NCI-H526 treated with DMSO at 0.1 percent for 48 hours (cell line): ENCODE results near the gene PPP2R2C.
A peak's percentile ranks its signal among the peaks of the same experiment; 100 is the strongest.

Source experiments
- DNase-seq: peaks from one replicate; lab custom pipeline; 2025; lab: John Stamatoyannopoulos, UW

Gene PPP2R2C

DNA sequence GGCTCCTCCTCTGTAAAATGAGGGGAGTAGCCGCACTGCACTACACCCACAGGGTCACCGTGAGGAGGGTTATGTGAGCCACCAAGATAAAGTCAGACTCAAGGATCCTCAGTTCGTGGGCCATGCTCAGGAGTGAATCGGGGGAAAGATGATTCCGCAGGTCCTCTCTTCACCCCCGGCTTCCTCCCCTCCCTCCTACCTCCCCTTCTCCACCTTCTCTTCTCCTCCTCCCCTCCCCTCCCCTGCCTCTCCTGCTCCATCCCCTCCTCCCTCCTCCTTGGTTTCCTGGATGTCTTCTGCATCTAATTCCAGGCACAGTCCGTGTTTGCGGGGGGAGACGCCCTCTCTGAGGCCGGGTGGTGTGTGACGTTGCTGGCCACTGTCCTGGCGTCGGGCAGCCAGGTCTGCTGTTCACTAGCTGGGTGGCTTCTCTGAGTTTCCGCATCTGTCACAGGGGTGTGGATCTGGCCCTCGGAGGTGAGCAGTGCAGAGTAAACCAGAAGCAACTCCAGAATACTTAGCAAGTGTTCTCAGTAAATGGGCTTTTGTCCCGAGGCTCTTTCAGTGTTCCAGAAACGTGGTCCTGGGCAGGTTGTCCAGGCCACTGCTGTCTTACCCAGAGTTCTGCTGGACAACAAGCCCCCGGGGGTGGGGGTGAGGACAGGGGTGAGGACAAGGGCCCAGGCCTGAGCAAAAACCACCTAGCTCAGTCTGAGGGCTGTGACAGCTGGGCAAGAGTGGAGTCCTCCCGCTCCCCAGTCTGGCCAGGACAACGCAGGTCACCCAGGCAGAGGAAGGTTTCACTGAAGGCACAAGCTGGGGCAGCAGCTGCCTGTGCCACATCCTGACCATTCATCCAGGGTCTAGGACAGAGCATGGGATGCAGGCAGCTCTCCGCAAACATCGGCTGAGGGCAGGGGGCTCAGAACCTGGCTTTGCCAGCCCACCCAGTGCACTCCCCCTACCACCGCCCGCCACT lies 92.4 kb downstream of the PPP2R2C start:
- no peak for DNase-seq

DNA sequence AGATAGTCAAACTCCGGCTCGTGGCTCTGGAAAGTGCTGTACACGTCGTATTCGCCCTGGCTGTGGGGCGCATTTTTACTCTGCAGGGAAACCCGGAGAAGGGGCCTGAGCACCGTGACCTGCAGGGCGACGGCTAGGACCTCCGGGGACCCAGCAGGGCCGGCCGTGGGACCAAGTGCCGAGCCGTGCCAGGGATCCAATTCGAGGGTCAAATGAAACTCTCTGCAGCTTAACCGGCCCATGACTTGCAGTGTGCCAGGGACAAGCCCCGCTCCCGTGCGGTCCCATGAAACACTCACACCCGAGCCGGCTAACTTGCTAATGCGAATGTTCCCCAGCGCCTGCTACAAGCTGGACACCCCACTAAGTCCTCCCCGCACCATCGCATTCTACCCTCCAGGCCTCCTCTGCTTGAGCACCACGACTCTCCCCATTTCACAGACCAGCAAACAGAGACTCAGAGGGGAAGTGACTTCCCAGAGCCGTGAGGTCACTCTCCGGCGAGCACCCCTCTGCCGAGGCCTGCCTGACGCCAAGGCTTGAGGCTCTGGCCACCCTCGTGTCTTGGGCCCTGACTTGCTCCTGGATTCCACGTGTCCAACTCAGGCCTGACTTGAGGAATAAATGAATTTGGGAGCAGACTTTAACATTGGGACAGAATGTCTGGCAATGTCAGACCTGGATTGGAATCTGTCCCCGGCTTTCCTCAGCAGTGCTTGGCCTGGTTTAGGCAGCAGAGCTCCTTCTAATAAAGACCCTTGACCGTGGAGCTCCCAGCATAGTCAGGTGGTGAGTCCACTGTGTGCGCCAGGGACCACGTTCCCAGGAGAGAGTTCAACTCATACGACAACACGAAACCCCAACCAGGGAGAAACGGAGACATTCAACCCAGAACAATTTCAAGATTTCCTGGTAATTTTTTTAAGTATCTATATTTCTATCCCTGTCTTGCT lies 93.6 kb downstream of the PPP2R2C start:
- no peak for DNase-seq

DNA sequence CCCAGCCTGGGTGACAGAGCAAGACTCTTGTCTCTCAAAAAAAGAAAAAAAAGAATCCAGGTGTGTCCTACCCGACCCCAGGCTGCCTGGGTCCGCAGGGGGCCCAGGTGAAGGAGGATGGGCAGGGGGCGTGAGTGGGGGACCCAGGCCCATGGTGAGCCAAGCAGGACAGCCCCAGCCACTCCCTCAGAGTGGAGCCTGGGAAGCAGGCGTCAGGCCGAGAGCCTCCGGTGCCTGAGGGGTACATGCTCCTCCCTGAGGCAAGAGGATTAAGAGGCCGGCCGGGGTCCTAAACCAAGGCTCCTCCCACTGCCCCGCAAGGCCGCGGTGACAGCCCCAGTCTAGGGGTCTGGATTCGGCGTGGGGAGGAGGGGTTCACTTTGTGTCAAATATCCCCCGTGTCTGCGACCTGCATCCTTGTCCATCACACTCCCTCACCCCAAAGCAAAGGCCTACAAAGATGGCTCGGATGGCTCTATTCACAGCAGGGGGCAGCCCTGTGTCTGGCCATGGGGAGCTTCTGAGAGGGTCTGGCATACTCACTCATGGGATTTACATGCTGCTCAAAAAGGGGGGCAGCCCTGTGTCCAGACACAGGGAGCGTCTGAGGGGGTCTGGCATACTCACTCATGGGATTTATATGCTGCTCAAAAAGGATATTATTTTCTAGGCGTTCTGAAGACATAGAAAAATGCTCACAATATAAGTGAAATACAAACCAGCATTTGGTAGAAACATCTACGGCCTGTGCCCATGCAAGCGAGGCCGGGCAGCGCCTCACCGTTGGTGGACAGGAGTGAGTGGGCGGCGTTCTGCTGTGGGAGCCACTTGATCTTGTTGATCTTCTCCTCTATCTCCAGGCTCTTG lies 94.6 kb downstream of the PPP2R2C start:
- no peak for DNase-seq

DNA sequence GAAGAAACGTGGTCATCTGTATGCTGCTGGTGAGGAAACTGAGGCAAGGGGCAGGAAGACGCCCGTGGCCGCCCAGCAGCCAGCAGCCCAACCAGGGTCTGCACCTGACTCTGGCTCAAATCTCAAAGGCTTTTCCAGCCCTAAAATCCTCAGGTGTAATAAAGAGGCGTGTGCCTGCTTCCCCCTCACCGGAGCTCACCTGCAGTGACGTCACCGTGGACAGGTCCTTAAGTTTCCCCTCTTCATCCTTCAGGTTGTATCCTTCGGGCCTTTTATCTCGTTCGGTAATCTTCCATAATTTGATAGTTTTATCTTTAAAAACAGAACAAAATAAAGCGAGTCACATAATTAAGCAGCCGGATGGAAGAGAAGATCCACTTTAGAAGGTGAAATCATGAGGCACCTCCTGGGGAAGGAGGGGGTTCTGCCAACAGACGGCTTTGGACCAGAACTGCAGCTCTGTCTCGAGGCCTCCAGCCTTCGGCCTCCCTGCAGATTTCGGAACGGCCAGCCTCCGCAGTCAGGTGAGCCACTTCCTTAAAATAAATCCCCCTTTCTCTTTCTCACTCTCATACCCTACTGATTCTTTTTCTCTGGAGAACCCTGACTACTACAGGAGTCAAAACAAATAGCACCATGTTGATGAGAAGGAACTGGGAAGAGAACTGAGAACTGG lies 96.7 kb downstream of the PPP2R2C start:
- DNase-seq: no peak

- no peak for DNase-seq
Observed at GRCh38 chr4:6374575-6374974, 97.8 kb downstream of the PPP2R2C start.

GRCh38 chr4:6373541-6374410 lies 98.6 kb downstream of the PPP2R2C start:
- DNase-seq: no peak

DNA sequence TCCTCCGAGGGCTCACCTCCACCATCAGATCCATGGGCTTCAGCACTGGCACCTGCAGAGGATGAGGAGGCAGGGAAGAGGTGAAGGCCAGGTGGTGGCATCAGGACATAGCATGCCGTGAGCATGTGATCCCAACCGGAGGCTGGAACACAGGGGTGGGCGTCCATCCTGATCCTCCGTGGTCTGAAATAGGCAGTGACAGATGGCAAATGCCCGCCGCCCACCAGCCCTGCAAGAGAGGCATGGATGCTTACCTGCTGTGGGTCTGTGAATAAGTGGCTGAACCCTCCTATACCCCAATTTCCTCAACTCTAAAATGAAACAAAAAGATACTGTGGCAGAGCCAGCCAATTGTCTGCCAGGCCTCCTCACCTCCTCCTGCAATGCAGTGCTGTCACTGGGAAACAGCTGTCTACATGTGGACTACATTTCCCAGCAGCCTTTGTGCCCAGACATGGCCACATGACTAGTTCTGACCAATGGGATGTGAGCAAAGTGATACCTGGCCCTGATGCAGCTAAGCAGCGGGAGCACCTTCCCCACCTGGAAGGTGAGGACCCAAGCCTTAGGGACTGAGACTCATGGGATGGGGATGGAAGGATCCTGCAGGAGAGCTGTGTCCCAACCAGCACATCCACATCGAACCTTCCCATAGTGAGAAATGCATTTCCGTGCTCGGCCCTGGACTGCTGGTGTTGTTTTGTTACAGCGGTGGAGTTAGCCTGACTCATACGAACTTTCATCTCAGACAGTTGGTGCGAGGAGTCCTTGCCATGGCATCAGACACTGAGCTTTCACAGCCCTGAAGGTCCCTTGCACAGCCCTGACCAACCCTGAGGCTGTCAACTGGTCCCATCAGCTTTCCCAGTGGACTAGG lies 99.5 kb downstream of the PPP2R2C start:
- peak; percentile 22 for DNase-seq

DNA sequence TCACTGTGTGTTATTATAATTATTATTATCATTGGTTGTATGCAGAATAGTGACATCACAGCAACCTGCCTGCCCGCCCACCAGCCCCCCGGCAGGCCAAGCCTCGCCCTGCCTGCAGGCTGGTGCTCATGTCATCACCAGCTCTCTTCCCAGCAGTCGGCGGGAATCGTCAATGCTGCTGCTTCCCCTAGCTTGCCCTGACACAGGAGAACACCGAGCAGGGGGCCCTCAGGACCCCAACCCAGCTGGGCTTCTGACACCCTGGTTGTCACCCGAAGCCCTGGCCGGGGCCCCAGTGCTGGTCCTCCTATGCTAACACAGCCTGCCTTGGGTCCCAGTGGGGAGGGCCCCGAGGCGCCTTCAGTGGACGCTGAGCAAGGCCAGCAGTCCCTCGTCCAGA lies 100.6 kb downstream of the PPP2R2C start:
- DNase-seq: no peak

GRCh38 chr4:6371271-6371670 lies 101.1 kb downstream of the PPP2R2C start:
- no peak for DNase-seq

DNA sequence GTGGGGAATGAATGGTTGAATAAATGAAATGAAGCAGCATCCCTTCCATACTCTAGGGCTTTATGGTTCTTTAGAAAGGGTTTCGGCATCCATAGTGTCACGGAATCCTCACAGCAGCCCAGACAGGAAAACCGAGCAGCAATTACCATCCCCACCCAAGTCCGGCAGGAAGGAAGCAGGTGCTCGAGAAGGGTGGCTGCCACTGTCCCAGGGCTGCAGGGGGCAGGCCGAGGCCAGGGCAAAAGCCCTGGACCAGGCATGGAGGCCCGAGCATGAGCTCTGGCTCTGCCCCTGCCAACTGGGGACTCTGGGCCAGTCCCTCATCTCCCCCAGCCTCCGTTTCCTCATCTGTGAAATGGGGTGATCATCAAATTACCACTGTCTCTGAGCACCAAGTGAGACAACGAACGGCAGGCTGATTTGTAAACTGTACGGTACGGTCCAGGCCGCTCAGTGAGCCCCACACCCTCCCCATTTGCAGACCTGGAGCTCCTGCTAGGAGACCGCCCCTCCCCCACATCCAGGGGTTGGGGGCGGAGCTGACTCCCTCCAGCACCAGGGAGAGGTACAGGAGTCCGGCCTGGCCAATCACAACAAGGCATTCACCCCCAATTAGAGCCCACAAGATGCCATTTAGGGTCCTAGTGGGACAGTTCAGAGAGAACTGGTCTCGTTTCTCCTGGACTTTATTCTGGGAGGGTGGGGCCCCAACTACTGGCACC lies 102.3 kb downstream of the PPP2R2C start:
- no peak for DNase-seq

GRCh38 chr4:6369511-6369910 lies 102.9 kb downstream of the PPP2R2C start:
- DNase-seq: no peak

- no peak for DNase-seq
Observed at GRCh38 chr4:6369035-6369434, 103.4 kb downstream of the PPP2R2C start.

DNA sequence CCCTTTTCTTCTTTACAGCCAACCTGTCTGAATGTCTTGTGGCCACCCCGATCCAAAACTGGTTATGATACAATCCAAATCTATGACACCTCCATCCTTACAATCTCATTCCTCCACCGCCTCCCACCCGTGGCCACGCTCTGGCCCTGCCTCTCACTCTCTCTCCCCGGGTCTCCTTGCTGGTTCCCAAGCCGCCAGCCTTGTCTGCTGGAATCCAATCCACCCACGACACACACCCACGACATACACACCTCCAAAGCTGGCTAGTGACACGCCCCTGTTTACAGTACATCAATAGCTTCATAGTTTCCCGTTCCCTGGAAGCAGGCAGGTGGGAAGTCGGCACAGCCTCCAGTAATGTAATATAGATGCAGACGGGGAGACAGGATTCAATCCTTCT lies 103.8 kb downstream of the PPP2R2C start:
- no peak for DNase-seq

GRCh38 chr4:6368096-6368495 lies 104.3 kb downstream of the PPP2R2C start:
- DNase-seq: no peak

DNA sequence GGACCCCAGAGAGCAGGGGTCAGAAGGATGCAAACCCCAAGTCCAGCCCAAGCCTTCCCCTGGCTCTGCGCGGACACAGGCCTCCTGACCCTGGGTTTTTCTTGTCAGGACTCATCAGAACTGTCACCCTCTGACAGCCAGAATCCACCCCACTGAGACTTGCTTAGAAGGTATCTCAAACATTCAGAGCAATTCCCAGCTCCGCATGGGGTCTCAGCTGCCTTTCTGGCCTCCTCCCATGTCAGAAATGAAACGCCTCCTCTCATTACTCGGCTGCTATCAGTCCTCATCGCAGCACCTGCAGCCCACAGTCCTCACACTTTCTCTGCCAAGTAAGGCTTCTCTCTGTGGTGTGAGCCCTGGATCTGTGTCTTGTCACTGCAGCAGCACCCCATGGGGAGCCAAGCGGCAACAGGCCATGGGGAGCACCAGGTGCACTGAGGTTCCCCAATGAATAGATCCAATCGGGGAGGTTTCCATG lies 105.0 kb downstream of the PPP2R2C start:
- no peak for DNase-seq

GRCh38 chr4:6366581-6366980 lies 105.8 kb downstream of the PPP2R2C start:
- DNase-seq: no peak

DNA sequence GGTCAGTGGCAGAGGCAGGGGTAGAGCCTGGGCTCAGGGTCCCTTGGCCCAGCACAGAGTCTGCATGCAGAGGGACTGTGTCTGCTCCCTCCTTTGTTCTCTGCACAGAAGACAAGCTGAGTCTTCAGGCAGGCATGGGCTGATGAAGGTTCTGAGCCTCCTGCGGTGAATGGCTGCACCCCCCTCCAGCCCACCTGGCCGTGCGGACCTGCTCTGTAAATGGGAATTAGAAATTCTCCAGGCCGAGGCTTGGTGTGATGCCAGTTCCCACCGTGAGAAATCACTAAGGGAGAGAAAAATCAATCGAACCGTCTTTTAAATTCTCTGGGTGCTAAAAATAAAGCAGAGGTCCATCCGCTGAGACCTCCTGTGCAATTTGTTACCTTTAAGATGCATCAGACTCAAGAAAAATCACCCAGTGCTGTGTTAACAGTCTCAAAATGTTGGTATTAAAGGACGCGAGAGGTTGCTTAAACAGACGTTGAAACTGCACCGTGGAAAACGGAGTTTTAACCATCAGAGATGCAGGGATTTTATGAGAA lies 106.8 kb downstream of the PPP2R2C start:
- DNase-seq: no peak

DNA sequence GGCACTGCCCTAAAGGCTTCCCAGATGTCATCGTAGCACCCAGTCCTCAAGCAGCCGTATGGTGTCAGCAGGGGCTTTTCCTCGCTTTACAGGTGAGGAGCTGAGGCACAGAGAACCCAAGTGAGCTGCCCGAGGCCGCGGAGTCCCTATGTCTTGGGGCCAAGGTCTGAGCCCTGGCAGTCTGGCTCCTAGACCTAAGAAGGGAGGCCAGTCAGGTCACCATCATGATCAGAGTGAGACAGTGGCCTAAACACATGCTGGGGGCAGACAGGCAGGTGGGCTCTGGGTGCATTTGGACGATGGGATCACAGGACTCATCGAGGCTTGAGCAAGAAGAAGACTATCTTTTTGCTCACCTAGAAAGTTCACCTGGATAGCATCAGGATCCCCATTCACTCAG lies 107.8 kb downstream of the PPP2R2C start:
- DNase-seq: no peak
